Measurements from ENCODE around the gene DGKA.
A peak's percentile ranks its signal among the peaks of the same experiment; 100 is the strongest.

The DGKA gene

GRCh38 chr12:55942055-55942454, 11.1 kb downstream of the DGKA start:
- Histone ChIP-seq H3K4me1 (ENCODE audit: control insufficient read depth, insufficient read depth, low read length) (peaks cover 11% of the 10 kb centered on the region), H3K9ac (ENCODE audit: low read length in 2 of 2) (no peak overlapping the region), H3K9me3 (ENCODE audit: control insufficient read depth in 2 of 2, low read length in 2 of 2) (no peaks in the 10 kb centered on the region), H3K36me3 (ENCODE audit: control insufficient read depth in 2 of 2, insufficient read depth in 2 of 2, low read length in 2 of 2) (peaks cover 0 to 10% of the 10 kb centered on the region in 2 donors), H3K27ac (ENCODE audit: low read length) (no peak overlapping the region), H3K27me3 (ENCODE audit: control insufficient read depth in 1 of 2, insufficient read depth in 2 of 2, low read length in 2 of 2) (no peaks in the 10 kb centered on the region), H3K4me3 (ENCODE audit: low read length in 2 of 2) (no peak overlapping the region)

DNA sequence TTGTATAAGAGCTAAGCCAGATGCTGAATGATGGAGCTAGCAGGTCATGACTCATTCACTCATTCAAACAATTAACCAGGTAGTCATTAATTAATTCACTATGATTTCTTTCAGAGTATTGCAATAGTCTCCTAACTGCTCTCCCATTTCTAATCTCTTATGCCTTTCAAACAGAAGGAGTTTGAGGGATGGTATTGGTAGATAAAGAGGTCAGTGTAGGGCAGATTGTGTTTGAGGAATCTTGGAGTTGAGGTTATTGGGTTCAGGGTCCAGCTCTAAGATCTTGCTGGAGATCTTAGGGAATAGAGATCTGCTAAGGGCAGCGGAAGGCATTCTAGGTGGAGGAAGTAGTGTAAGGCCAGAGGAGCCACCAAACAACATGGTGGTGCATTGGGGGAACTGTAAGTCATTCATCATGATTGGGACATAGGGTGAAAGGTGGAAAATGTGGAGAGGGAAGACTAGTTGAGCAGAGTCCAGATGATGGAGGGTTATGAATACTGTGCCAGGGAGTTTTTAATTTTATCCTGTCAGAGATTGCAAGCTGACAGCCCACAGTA, 11.7 kb downstream of the DGKA start:
- Histone ChIP-seq H3K9me3 (ENCODE audit: control insufficient read depth in 2 of 2, low read length in 2 of 2) (no peaks in the 10 kb centered on the region), H3K27me3 (ENCODE audit: control insufficient read depth in 1 of 2, insufficient read depth in 2 of 2, low read length in 2 of 2) (no peaks in the 10 kb centered on the region), H3K9ac (ENCODE audit: low read length in 2 of 2) (no peak overlapping the region), H3K36me3 (ENCODE audit: control insufficient read depth in 2 of 2, insufficient read depth in 2 of 2, low read length in 2 of 2) (peaks cover 0 to 10% of the 10 kb centered on the region in 2 donors), H3K27ac (ENCODE audit: low read length) (no peak overlapping the region), H3K4me3 (ENCODE audit: low read length in 2 of 2) (no peak overlapping the region), H3K4me1 (ENCODE audit: control insufficient read depth, insufficient read depth, low read length) (peaks cover 11% of the 10 kb centered on the region)

GRCh38 chr12:55946553-55946952, 15.6 kb downstream of the DGKA start:
- Histone ChIP-seq H3K4me1 (ENCODE audit: control insufficient read depth, insufficient read depth, low read length) (no peaks in the 10 kb centered on the region), H3K9me3 (ENCODE audit: control insufficient read depth in 2 of 2, low read length in 2 of 2) (no peaks in the 10 kb centered on the region), H3K27ac (ENCODE audit: low read length) (no peak overlapping the region), H3K9ac (ENCODE audit: low read length in 2 of 2) (no peak overlapping the region), H3K27me3 (ENCODE audit: control insufficient read depth in 1 of 2, insufficient read depth in 2 of 2, low read length in 2 of 2) (no peaks in the 10 kb centered on the region), H3K4me3 (ENCODE audit: low read length in 2 of 2) (no peak overlapping the region), H3K36me3 (ENCODE audit: control insufficient read depth in 2 of 2, insufficient read depth in 2 of 2, low read length in 2 of 2) (peaks cover 0 to 11% of the 10 kb centered on the region in 2 donors)

- H3K36me3 ChIP-seq (ENCODE audit: control insufficient read depth in 2 of 2, insufficient read depth in 2 of 2, low read length in 2 of 2) = peaks cover 19 to 21% of the 10 kb centered on the region in 2 donors
- no peak overlapping the region for H3K4me3 ChIP-seq (ENCODE audit: low read length in 2 of 2)
- H3K4me1 ChIP-seq (ENCODE audit: control insufficient read depth, insufficient read depth, low read length) = no peaks in the 10 kb centered on the region
- no peak overlapping the region for H3K27ac ChIP-seq (ENCODE audit: low read length)
- H3K9ac ChIP-seq (ENCODE audit: low read length in 2 of 2) = no peak overlapping the region
- no peaks in the 10 kb centered on the region for H3K9me3 ChIP-seq (ENCODE audit: control insufficient read depth in 2 of 2, low read length in 2 of 2)
- no peaks in the 10 kb centered on the region for H3K27me3 ChIP-seq (ENCODE audit: control insufficient read depth in 1 of 2, insufficient read depth in 2 of 2, low read length in 2 of 2)
Measured at GRCh38 chr12:55955344-55955743, 24.4 kb downstream of the DGKA start.

GRCh38 chr12:55955800-55956508, 25.0 kb downstream of the DGKA start:
- H3K9ac ChIP-seq (ENCODE audit: low read length in 2 of 2) = no peak overlapping the region
- H3K4me3 ChIP-seq (ENCODE audit: low read length in 2 of 2) = no peak overlapping the region
- H3K36me3 ChIP-seq (ENCODE audit: control insufficient read depth in 2 of 2, insufficient read depth in 2 of 2, low read length in 2 of 2) = peaks cover 19 to 21% of the 10 kb centered on the region in 2 donors
- H3K4me1 ChIP-seq (ENCODE audit: control insufficient read depth, insufficient read depth, low read length) = no peaks in the 10 kb centered on the region
- no peaks in the 10 kb centered on the region for H3K9me3 ChIP-seq (ENCODE audit: control insufficient read depth in 2 of 2, low read length in 2 of 2)
- no peak overlapping the region for H3K27ac ChIP-seq (ENCODE audit: low read length)
- H3K27me3 ChIP-seq (ENCODE audit: control insufficient read depth in 1 of 2, insufficient read depth in 2 of 2, low read length in 2 of 2) = no peaks in the 10 kb centered on the region

DNA sequence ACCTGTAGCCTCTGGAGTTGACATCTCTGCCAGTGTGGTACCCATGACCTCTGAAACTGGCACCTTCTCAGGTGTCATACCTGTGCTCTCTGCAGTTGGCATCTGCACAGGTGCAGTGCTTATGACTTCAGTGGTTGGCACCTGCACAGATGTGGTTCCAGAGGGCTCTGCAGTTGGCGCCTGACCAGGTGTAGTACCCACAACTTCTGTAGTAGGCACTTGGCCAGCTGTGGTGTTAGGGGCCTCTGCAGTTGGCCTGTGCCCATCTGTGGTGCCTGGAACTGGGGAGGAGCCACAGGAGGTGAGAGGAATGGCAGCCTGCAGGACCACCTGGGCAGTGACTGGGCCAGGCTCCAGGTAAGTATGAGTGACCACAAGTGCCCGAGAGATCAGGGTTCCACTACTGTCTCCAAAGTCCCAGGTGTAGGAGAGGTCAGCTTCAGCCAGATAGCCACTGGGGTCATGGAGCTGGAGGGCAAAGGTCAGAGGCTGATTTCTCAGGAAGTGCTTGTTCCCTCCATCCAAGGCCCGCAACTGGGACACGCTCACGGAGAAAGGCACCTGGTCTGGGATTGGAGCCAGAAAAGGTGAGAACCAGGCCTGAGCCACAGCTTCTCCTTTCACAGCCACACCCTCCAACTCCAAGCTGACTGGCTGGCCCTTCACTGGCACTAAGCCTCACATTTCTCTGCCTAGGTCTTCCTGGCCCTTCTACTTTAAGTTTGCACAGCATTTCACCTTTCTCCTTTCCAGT, 26.3 kb downstream of the DGKA start:
- no peak overlapping the region for H3K9ac ChIP-seq (ENCODE audit: low read length in 2 of 2)
- H3K9me3 ChIP-seq (ENCODE audit: control insufficient read depth in 2 of 2, low read length in 2 of 2) = no peaks in the 10 kb centered on the region
- no peaks in the 10 kb centered on the region for H3K27me3 ChIP-seq (ENCODE audit: control insufficient read depth in 1 of 2, insufficient read depth in 2 of 2, low read length in 2 of 2)
- H3K36me3 ChIP-seq (ENCODE audit: control insufficient read depth in 2 of 2, insufficient read depth in 2 of 2, low read length in 2 of 2) = peaks cover 7 to 18% of the 10 kb centered on the region in 2 donors
- no peak overlapping the region for H3K27ac ChIP-seq (ENCODE audit: low read length)
- no peaks in the 10 kb centered on the region for H3K4me1 ChIP-seq (ENCODE audit: control insufficient read depth, insufficient read depth, low read length)
- H3K4me3 ChIP-seq (ENCODE audit: low read length in 2 of 2) = no peak overlapping the region

DNA sequence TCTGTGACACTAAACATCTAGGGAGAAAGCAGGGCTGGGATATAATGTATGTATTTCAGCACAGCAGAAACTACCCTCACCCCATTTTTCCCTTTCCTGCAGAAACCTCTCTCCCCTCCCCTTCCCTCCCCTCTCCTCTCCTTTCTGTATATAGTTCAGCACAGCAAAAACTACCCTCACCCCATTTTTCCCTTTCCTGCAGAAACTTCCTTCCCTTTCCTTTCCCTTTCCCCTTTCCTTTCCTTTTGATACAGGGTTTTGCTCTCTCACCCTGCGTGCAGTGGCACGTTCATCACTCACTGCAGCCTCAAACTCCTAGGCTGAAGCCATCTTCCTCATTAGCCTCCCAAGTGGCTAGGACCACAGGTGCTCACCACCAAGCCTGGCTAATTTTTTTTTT, 32.8 kb downstream of the DGKA start:
- no peak overlapping the region for H3K9ac ChIP-seq (ENCODE audit: low read length in 2 of 2)
- no peaks in the 10 kb centered on the region for H3K27me3 ChIP-seq (ENCODE audit: control insufficient read depth in 1 of 2, insufficient read depth in 2 of 2, low read length in 2 of 2)
- H3K27ac ChIP-seq (ENCODE audit: low read length) = no peak overlapping the region
- H3K4me3 ChIP-seq (ENCODE audit: low read length in 2 of 2) = no peak overlapping the region
- no peaks in the 10 kb centered on the region for H3K9me3 ChIP-seq (ENCODE audit: control insufficient read depth in 2 of 2, low read length in 2 of 2)
- peaks cover 18% of the 10 kb centered on the region for H3K4me1 ChIP-seq (ENCODE audit: control insufficient read depth, insufficient read depth, low read length)
- H3K36me3 ChIP-seq (ENCODE audit: control insufficient read depth in 2 of 2, insufficient read depth in 2 of 2, low read length in 2 of 2) = no peaks in the 10 kb centered on the region

GRCh38 chr12:55965240-55965639, 34.3 kb downstream of the DGKA start:
- peak overlapping the region in 1 of 2 donors; percentile 21 for H3K9ac ChIP-seq (ENCODE audit: low read length in 2 of 2)
- H3K27ac ChIP-seq (ENCODE audit: low read length) = no peak overlapping the region
- no peaks in the 10 kb centered on the region for H3K36me3 ChIP-seq (ENCODE audit: control insufficient read depth in 2 of 2, insufficient read depth in 2 of 2, low read length in 2 of 2)
- H3K27me3 ChIP-seq (ENCODE audit: control insufficient read depth in 1 of 2, insufficient read depth in 2 of 2, low read length in 2 of 2) = no peaks in the 10 kb centered on the region
- H3K4me3 ChIP-seq (ENCODE audit: low read length in 2 of 2) = no peak overlapping the region
- peaks cover 18% of the 10 kb centered on the region for H3K4me1 ChIP-seq (ENCODE audit: control insufficient read depth, insufficient read depth, low read length)
- no peaks in the 10 kb centered on the region for H3K9me3 ChIP-seq (ENCODE audit: control insufficient read depth in 2 of 2, low read length in 2 of 2)

DNA sequence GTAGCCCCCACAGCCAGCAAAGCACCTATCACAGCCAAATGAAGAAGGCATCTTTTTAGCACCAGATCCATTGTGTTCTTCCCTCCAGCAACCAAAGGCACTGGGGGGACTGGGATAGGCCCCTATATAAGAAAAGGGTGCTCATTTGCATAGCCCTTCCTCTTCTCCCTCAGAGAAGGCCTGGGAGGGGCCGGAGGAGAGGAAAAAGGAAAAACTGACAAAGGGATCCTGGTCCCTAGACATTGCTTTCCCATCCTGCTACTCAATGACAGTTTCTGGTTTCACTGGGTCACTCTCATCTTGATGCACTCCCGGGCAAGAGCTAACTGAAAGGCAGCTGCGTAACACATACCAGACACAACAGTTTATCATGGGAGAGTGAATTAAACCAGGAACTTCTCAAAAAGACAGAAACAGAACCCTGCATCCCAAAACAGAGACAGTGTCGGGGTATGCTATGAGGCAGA, 35.0 kb downstream of the DGKA start, which contains the start of gene PMEL:
PMEL (minus strand) TSS at position 102 of the 467 bp plus-strand sequence; CDS start at position 71, 31 bp downstream.
- Histone ChIP-seq H3K4me3 (ENCODE audit: low read length in 2 of 2) (peak within 1 kb of the TSS; percentile 90 to 96), H3K9me3 (ENCODE audit: control insufficient read depth in 2 of 2, low read length in 2 of 2) (no peaks in the 10 kb centered on the region), H3K27me3 (ENCODE audit: control insufficient read depth in 1 of 2, insufficient read depth in 2 of 2, low read length in 2 of 2) (no peaks in the 10 kb centered on the region), H3K36me3 (ENCODE audit: control insufficient read depth in 2 of 2, insufficient read depth in 2 of 2, low read length in 2 of 2) (no peaks in the 10 kb centered on the region), H3K27ac (ENCODE audit: low read length) (peak within 1 kb of the TSS; percentile 64), H3K9ac (ENCODE audit: low read length in 2 of 2) (peak within 1 kb of the TSS; percentile 83 to 92), H3K4me1 (ENCODE audit: control insufficient read depth, insufficient read depth, low read length) (peaks cover 18% of the 10 kb centered on the region)

GRCh38 chr12:55966408-55967281, 35.7 kb downstream of the DGKA start, which contains the start of gene CDK2:
CDK2 (plus strand) TSS chr12:55966830; CDS start chr12:55967009, 179 bp downstream.
- peak within 1 kb of the TSS; percentile 83 to 92 for H3K9ac ChIP-seq (ENCODE audit: low read length in 2 of 2)
- H3K4me1 ChIP-seq (ENCODE audit: control insufficient read depth, insufficient read depth, low read length) = peaks cover 18% of the 10 kb centered on the region
- no peaks in the 10 kb centered on the region for H3K27me3 ChIP-seq (ENCODE audit: control insufficient read depth in 1 of 2, insufficient read depth in 2 of 2, low read length in 2 of 2)
- H3K36me3 ChIP-seq (ENCODE audit: control insufficient read depth in 2 of 2, insufficient read depth in 2 of 2, low read length in 2 of 2) = peaks cover 0 to 2% of the 10 kb centered on the region in 2 donors
- no peaks in the 10 kb centered on the region for H3K9me3 ChIP-seq (ENCODE audit: control insufficient read depth in 2 of 2, low read length in 2 of 2)
- H3K4me3 ChIP-seq (ENCODE audit: low read length in 2 of 2) = peak within 1 kb of the TSS; percentile 90 to 96
- peak within 1 kb of the TSS; percentile 64 for H3K27ac ChIP-seq (ENCODE audit: low read length)

Data from stomach smooth muscle (tissue), 2 donors.